IMR-90 (cell line): ENCODE results near the gene BACE1-AS. TPM values are rescaled to one million over a fixed set of nuclear protein-coding genes. Genes with fewer than 3 reads are reported as not detected.

ENCODE experiments used
- ATAC-seq: fragments of 200-7000 bp; cut with Tn5 transposase; 2 replicates; pipeline ENCODE4 v1.9.1; 2020; ENCODE audit warnings: low read depth, mild to moderate bottlenecking, moderate library complexity
- BruUV-seq: library from RNA; stranded (reverse); fragments of 400-500 nt; replicated peaks from 2 replicates; lab custom pipeline; 2021; lab: Mats Ljungman, UMichigan
- CTCF ChIA-PET: fragments of 300-600 bp; formaldehyde crosslinking; extraction: SDS; loops from one replicate; lab custom pipeline; 2021; ENCODE audit warnings: antibody characterized with exemption; lab: Yijun Ruan, JAX
- POLR2A ChIA-PET: fragments of 300-600 bp; sonication (Branson Sonifier 250); formaldehyde crosslinking; loops from one replicate; lab custom pipeline; 2022; ENCODE audit warnings: antibody characterized with exemption; ENCODE audit not compliant: unreplicated experiment; lab: Charles Lee
- DNase-seq: peaks from one replicate; pipeline ENCODE4 v3.0.0; 2013
- H2AFZ ChIP-seq: replicated peaks from 2 replicates; pipeline ENCODE3; 2013; ENCODE audit warnings: low read length, mild to moderate bottlenecking; ENCODE audit not compliant: poor library complexity
- H2AK5ac ChIP-seq: 2 replicates; pipeline ENCODE4 v1.6.1; 2013; ENCODE audit warnings: low read depth, low read length, inconsistent platforms
- H2AK9ac ChIP-seq: replicated peaks from 2 replicates; pipeline ENCODE3; 2013; ENCODE audit warnings: mild to moderate bottlenecking, low read depth, low read length, moderate library complexity; ENCODE audit not compliant: poor library complexity
- H2BK120ac ChIP-seq: 2 replicates; pipeline ENCODE4 v1.6.1; 2013; ENCODE audit warnings: low read depth, low read length, inconsistent platforms
- H2BK15ac ChIP-seq: 3 replicates; pipeline ENCODE4 v1.6.1; 2013; ENCODE audit warnings: low read depth, low read length, inconsistent platforms
- H2BK20ac ChIP-seq: 2 replicates; pipeline ENCODE4 v1.6.1; 2013; ENCODE audit warnings: low read depth, mild to moderate bottlenecking, inconsistent platforms, low read length, moderate library complexity
- H2BK5ac ChIP-seq: 2 replicates; pipeline ENCODE4 v1.6.1; 2013; ENCODE audit warnings: mild to moderate bottlenecking, low read depth, low read length, inconsistent platforms; ENCODE audit not compliant: poor library complexity, severe bottlenecking
- H3K14ac ChIP-seq: replicated peaks from 2 replicates; pipeline ENCODE4 v1.6.1; 2013; ENCODE audit warnings: low read depth, low read length, inconsistent platforms
- H3K18ac ChIP-seq: 2 replicates; pipeline ENCODE4 v1.6.1; 2013; ENCODE audit warnings: low read depth, low read length, control low read depth
- H3K23ac ChIP-seq: 2 replicates; pipeline ENCODE4 v1.6.1; 2013; ENCODE audit warnings: low read depth, low read length, inconsistent platforms
- H3K27ac ChIP-seq: 2 replicates; pipeline ENCODE4 v1.5.1; 2013; ENCODE audit warnings: mild to moderate bottlenecking, control low read depth, low read length; ENCODE audit not compliant: insufficient read depth
- H3K27me3 ChIP-seq: 2 replicates; pipeline ENCODE4 v1.6.1; 2013; ENCODE audit warnings: low read length; ENCODE audit not compliant: control insufficient read depth, insufficient read depth
- H3K36me3 ChIP-seq: 2 replicates; pipeline ENCODE4 v1.6.1; 2013; ENCODE audit warnings: low read length, mixed read lengths; ENCODE audit not compliant: control insufficient read depth, insufficient read depth
- H3K4ac ChIP-seq: 2 replicates; pipeline ENCODE4 v1.6.1; 2013; ENCODE audit warnings: low read depth, low read length, inconsistent platforms
- H3K4me1 ChIP-seq: 2 replicates; pipeline ENCODE4 v1.6.1; 2013; ENCODE audit warnings: low read length, mixed read lengths; ENCODE audit not compliant: control insufficient read depth, insufficient read depth
- H3K4me2 ChIP-seq: 2 replicates; pipeline ENCODE4 v1.6.1; 2013; ENCODE audit warnings: low read depth, mild to moderate bottlenecking, control low read depth, low read length, moderate library complexity
- H3K4me3 ChIP-seq: 2 replicates; pipeline ENCODE4 v1.5.1; 2013; ENCODE audit warnings: low read depth, mild to moderate bottlenecking, control low read depth, low read length, moderate library complexity; ENCODE audit not compliant: insufficient read depth
- H3K56ac ChIP-seq: 2 replicates; pipeline ENCODE4 v1.6.1; 2013; ENCODE audit warnings: low read length, inconsistent platforms; ENCODE audit not compliant: insufficient read depth; ENCODE audit errors: extremely low read depth
- H3K79me1 ChIP-seq, 2 experiments: 2 replicates each; pipeline ENCODE4 v1.6.1; 2013; ENCODE audit warnings: low read length in 2 of 2, inconsistent platforms in 1 of 2, low read depth in 1 of 2
- H3K9ac ChIP-seq: 2 replicates; pipeline ENCODE4 v1.6.1; 2013; ENCODE audit warnings: low read depth, low read length, control low read depth
- H3K9me1 ChIP-seq: 2 replicates; pipeline ENCODE4 v1.6.1; 2013; ENCODE audit warnings: low read length, inconsistent platforms; ENCODE audit not compliant: insufficient read depth
- H3K9me3 ChIP-seq: 2 replicates; pipeline ENCODE4 v1.6.1; 2013; ENCODE audit warnings: low read length; ENCODE audit not compliant: control insufficient read depth, insufficient read depth
- H4K20me1 ChIP-seq: 2 replicates; pipeline ENCODE4 v1.6.1; 2013; ENCODE audit warnings: low read length, inconsistent platforms; ENCODE audit not compliant: insufficient read depth
- H4K5ac ChIP-seq: 2 replicates; pipeline ENCODE4 v1.6.1; 2013; ENCODE audit warnings: mild to moderate bottlenecking, low read depth, low read length, control low read depth
- H4K8ac ChIP-seq, 2 experiments: 2 replicates each; pipeline ENCODE4 v1.6.1; 2013; ENCODE audit warnings: low read depth in 2 of 2, low read length in 2 of 2, control low read depth in 1 of 2, inconsistent platforms in 1 of 2
- H4K91ac ChIP-seq: 2 replicates; pipeline ENCODE4 v1.6.1; 2013; ENCODE audit warnings: low read depth, low read length, inconsistent platforms; ENCODE audit not compliant: insufficient read depth
- BHLHE40 ChIP-seq: fragments of 150-350 bp; IDR thresholded peaks from 2 replicates; pipeline ENCODE4 v1.6.1; 2016; ENCODE audit warnings: mild to moderate bottlenecking, low read depth, low read length
- CEBPB ChIP-seq: IDR thresholded peaks from 2 replicates; pipeline ENCODE4 v1.6.1; 2012; ENCODE audit warnings: low read depth, low read length, improper control_type of control experiment
- FOS ChIP-seq: fragments of 150-350 bp; IDR thresholded peaks from 2 replicates; pipeline ENCODE4 v1.6.1; 2016; ENCODE audit warnings: low read depth, low read length
- MAFK ChIP-seq: IDR thresholded peaks from 2 replicates; pipeline ENCODE4 v1.6.1; 2012; ENCODE audit warnings: low read depth, low read length, improper control_type of control experiment
- MXI1 ChIP-seq: IDR thresholded peaks from 2 replicates; pipeline ENCODE4 v1.6.1; 2012; ENCODE audit warnings: low read depth, mild to moderate bottlenecking, low read length, moderate library complexity, borderline replicate concordance
- NFE2L2 ChIP-seq: fragments of 150-350 bp; IDR thresholded peaks from 2 replicates; pipeline ENCODE4 v1.6.1; 2016; ENCODE audit warnings: low read depth, mild to moderate bottlenecking, low read length
- POLR2A ChIP-seq: IDR thresholded peaks from 2 replicates; pipeline ENCODE4 v1.6.1; 2012; ENCODE audit warnings: mild to moderate bottlenecking, low read depth, low read length
- RAD21 ChIP-seq: IDR thresholded peaks from 2 replicates; pipeline ENCODE4 v1.6.1; 2012; ENCODE audit warnings: low read length, improper control_type of control experiment
- RCOR1 ChIP-seq: IDR thresholded peaks from 2 replicates; pipeline ENCODE4 v1.6.1; 2012; ENCODE audit warnings: mild to moderate bottlenecking, low read length, improper control_type of control experiment; ENCODE audit not compliant: insufficient replicate concordance
- SMC3 ChIP-seq: fragments of 150-350 bp; IDR thresholded peaks from 2 replicates; pipeline ENCODE4 v1.6.1; 2016; ENCODE audit warnings: low read depth, mild to moderate bottlenecking, antibody characterized with exemption, low read length, moderate library complexity
- WGBS, 2 experiments: methylation state at CpG; one replicate each; pipeline versions ENCODE4 v1.1.5 to v1.1.7; 2013; ENCODE audit warnings: missing lambda C conversion rate in 2 of 2; ENCODE audit not compliant: insufficient read length in 1 of 2; ENCODE audit errors: extremely low coverage in 2 of 2; 5-methylcytosine and 5-hydroxymethylcytosine counted together
- dilution Hi-C: fragments of 300-500 bp; cut with HindIII; formaldehyde crosslinking; loops from one replicate; pipeline ENCODE4 v1.14.3; 2018; ENCODE audit warnings: low sequenced_read_pairs; ENCODE audit not compliant: unreplicated experiment
- in situ Hi-C: fragments of 300-500 bp; cut with MboI; formaldehyde crosslinking; loops from 3 replicates; pipeline ENCODE4 v1.14.3; 2019; ENCODE audit warnings: low sequenced_read_pairs, inconsistent platforms, mixed read lengths
- intact Hi-C: fragments of 100-400 bp; cut with micrococcal nuclease; formaldehyde crosslinking; loops from 2 replicates; pipeline ENCODE4 v1.10.0; 2022
- polyA plus RNA-seq, 3 experiments: library from polyadenylated mRNA; depleted of rRNA; stranded (reverse); fragments of >200 nt; gene quantifications; 2 replicates each; pipeline ENCODE4 v1.2.3, GENCODE V29; 2012; ENCODE audit warnings: low replicate concordance in 1 of 3
- total RNA-seq: library from RNA; depleted of rRNA; stranded (reverse); fragments of >200 nt; gene quantifications from 2 replicates; pipeline ENCODE4 v1.2.3, GENCODE V29; 2012
- TF ChIP-seq, protein P1 (sequence below): fragments of 150-350 bp; IDR thresholded peaks from 2 replicates; pipeline ENCODE4 v1.6.1; 2016; ENCODE audit warnings: low read depth, mild to moderate bottlenecking, low read length, moderate library complexity, borderline replicate concordance
- TF ChIP-seq, protein P2 (sequence below): fragments of 150-350 bp; IDR thresholded peaks from 2 replicates; pipeline ENCODE4 v1.6.1; 2017; ENCODE audit warnings: mild to moderate bottlenecking, antibody characterized with exemption, low read length, low read depth
- TF ChIP-seq, protein P3 (sequence below): conservative IDR thresholded peaks from 2 replicates; pipeline ENCODE4 v1.5.1; 2012; ENCODE audit warnings: mild to moderate bottlenecking, low read depth, low read length, improper control_type of control experiment

The BACE1-AS gene
- total and polyA plus RNA-seq, 2 of the 4 experiments (the other 2 are of a cell fraction) = 2.7 to 2.9 TPM

DNA sequence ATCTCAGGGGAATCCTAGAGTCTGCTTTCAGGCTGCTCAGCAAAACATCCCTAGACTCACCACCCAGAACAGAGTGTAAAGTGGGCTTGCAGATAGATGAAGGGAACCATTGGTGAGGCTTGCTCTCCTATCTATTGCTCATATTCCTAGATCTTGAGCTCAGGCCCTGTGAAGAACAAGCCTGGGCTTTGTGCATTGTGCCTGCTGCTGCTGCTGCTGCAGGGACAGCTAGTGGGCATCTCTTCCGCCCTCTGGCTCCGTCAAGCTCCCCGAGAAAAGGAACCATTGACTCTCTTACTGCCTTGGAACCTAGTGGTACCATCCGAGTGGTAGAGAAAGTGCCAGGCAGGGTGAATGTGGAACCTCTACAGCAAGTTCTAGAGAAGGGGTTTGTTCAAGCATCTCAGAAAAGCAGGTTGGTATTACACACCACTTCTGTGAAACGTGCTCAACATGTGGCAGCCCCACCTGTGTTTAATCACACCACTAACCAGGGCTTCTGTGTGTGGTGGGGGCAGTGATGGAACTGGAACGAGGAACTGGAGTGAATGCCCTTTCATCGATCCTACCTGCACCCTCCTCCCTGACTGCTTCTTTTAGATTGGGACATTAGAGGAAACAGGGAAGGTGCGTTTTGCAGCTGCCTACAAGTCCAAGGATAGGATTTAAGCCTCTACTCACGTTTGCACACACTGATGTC lies 4.4 kb downstream of the BACE1-AS start (continued):
- TF ChIP-seq, protein P1, sequence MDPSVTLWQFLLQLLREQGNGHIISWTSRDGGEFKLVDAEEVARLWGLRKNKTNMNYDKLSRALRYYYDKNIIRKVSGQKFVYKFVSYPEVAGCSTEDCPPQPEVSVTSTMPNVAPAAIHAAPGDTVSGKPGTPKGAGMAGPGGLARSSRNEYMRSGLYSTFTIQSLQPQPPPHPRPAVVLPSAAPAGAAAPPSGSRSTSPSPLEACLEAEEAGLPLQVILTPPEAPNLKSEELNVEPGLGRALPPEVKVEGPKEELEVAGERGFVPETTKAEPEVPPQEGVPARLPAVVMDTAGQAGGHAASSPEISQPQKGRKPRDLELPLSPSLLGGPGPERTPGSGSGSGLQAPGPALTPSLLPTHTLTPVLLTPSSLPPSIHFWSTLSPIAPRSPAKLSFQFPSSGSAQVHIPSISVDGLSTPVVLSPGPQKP = no peak

DNA sequence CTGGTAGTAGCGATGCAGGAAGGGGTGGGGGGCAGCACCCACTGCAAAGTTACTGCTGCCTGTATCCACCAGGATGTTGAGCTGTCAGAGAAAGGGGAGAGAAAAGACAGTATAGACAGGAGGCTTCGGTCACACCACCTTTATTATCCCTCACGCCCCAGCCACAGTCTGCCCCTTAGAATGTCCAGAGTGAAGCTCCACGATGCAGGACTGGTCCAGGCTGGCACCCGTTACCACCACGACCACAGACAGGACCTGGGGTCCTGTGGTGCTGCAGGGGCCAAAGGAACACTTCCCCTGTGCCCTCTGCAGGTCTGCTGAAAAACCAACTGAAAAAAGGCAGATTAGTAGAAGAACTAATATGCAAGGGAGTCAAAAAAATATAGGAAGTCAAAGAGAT lies 5.7 kb downstream of the BACE1-AS start:
- no peak overlapping the region for H3K4ac ChIP-seq
- H2AK5ac ChIP-seq = no peak overlapping the region
- peaks cover 13% of the 10 kb centered on the region; the same call in 1 of the 2 replicates for H3K4me1 ChIP-seq
- H3K9ac ChIP-seq = no peak overlapping the region
- H2BK20ac ChIP-seq = no peak overlapping the region
- dilution Hi-C loops = no loop called here
- H4K91ac ChIP-seq = no peak overlapping the region
- no peak overlapping the region for H3K4me3 ChIP-seq
- H4K8ac ChIP-seq = no peak overlapping the region
- H3K23ac ChIP-seq = no peak overlapping the region
- peaks cover 18% of the 10 kb centered on the region for H3K36me3 ChIP-seq
- no peak for DNase-seq
- no peak overlapping the region for H2BK15ac ChIP-seq
- intact Hi-C loops = no loop called here
- no peak overlapping the region for H2AFZ ChIP-seq
- CTCF ChIA-PET = no interaction called here
- no peak overlapping the region for H2AK9ac ChIP-seq
- in situ Hi-C loops = no loop called here
- POLR2A ChIA-PET = no interaction called here
- H3K9me3 ChIP-seq = no peaks in the 10 kb centered on the region
- ATAC-seq = no peak
- peaks cover 12% of the 10 kb centered on the region; the same call in 1 of the 2 replicates for H4K20me1 ChIP-seq
- 92% methylated on average over 2 of the region's 6 CpGs; no CpG with 5 or more reads in 1 of the 2 experiments for WGBS, 2 experiments
- H2BK5ac ChIP-seq = no peak overlapping the region
- peaks cover 7 to 26% of the 10 kb centered on the region in 2 experiments; a peak in 3 of 4 replicates for H3K79me1 ChIP-seq
- H3K9me1 ChIP-seq = peaks cover 7% of the 10 kb centered on the region; the same call in 1 of the 2 replicates
- H3K56ac ChIP-seq = no peak overlapping the region
- no peaks in the 10 kb centered on the region for H3K27me3 ChIP-seq
- no peak overlapping the region for H3K14ac ChIP-seq
- no peak overlapping the region for H3K18ac ChIP-seq
- no peak overlapping the region for H3K4me2 ChIP-seq
- no peak overlapping the region for H4K5ac ChIP-seq
- H3K27ac ChIP-seq = no peak overlapping the region
- BruUV-seq = no TSS peak
- H2BK120ac ChIP-seq = no peak overlapping the region
- no peak for TF ChIP-seq BHLHE40
- no peak for TF ChIP-seq NFE2L2
- no peak for TF ChIP-seq SMC3
- TF ChIP-seq MXI1 = no peak
- TF ChIP-seq, protein P2, sequence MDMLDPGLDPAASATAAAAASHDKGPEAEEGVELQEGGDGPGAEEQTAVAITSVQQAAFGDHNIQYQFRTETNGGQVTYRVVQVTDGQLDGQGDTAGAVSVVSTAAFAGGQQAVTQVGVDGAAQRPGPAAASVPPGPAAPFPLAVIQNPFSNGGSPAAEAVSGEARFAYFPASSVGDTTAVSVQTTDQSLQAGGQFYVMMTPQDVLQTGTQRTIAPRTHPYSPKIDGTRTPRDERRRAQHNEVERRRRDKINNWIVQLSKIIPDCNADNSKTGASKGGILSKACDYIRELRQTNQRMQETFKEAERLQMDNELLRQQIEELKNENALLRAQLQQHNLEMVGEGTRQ = no peak
- TF ChIP-seq FOS = no peak
- TF ChIP-seq, protein P3, sequence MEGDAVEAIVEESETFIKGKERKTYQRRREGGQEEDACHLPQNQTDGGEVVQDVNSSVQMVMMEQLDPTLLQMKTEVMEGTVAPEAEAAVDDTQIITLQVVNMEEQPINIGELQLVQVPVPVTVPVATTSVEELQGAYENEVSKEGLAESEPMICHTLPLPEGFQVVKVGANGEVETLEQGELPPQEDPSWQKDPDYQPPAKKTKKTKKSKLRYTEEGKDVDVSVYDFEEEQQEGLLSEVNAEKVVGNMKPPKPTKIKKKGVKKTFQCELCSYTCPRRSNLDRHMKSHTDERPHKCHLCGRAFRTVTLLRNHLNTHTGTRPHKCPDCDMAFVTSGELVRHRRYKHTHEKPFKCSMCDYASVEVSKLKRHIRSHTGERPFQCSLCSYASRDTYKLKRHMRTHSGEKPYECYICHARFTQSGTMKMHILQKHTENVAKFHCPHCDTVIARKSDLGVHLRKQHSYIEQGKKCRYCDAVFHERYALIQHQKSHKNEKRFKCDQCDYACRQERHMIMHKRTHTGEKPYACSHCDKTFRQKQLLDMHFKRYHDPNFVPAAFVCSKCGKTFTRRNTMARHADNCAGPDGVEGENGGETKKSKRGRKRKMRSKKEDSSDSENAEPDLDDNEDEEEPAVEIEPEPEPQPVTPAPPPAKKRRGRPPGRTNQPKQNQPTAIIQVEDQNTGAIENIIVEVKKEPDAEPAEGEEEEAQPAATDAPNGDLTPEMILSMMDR = no peak
- no peak for TF ChIP-seq POLR2A
- TF ChIP-seq CEBPB = no peak
- no peak for TF ChIP-seq RCOR1
- TF ChIP-seq RAD21 = no peak
- TF ChIP-seq MAFK = no peak
